Measurements from ENCODE around the gene SMARCA4. TPM values are rescaled to one million over a fixed set of nuclear protein-coding genes. Genes with fewer than 3 reads are reported as not detected.

The SMARCA4 gene
- total RNA-seq, 6 donors from 2014 or later: 82.8 to 245 (median 108) TPM

DNA sequence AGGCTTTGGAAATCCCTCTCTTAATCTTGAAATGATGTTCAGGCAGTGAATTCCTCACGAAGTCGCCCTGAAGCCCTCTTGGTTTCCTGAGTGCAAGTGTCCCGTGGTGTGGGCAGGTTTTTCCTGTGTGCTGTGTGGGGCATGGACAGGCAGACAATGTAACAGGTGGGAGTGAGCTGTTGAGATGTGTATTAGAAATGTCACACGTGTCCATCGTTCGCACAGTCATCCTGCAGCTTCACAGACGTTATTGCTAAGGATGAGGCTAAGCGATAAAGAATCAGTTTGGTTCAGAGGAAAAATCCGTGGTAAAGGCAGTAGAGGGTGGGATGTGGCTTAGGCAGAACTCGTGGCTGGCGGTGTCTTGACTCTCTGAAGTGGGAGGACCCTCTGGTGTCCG is 51.7 kb downstream of the SMARCA4 start:
- H3K36me3 ChIP-seq: peaks cover 48 to 99% (median 86%) of the 10 kb centered on the region in 4 donors
- no peaks in the 10 kb centered on the region for H3K27me3 ChIP-seq
- no peaks in the 10 kb centered on the region for H3K4me1 ChIP-seq
- no peaks in the 10 kb centered on the region for H3K9me3 ChIP-seq
- DNase-seq: no peak
- WGBS, 2 donors: 87 to 88% methylated on average over 12 of the region's 12 CpGs
- no peak for ATAC-seq (ENCODE audit: low FRiP score in 2 of 2)
- no peak overlapping the region for H3K27ac ChIP-seq
- no peak overlapping the region for H3K4me3 ChIP-seq
- TF ChIP-seq POLR2AphosphoS5 (IDR thresholded peaks at IDR 0.05) (no peak), POLR2A (IDR thresholded peaks at IDR 0.05) (no peak), EP300 (IDR thresholded peaks at IDR 0.05) (no peak)
- TF ChIP-seq, protein P1, sequence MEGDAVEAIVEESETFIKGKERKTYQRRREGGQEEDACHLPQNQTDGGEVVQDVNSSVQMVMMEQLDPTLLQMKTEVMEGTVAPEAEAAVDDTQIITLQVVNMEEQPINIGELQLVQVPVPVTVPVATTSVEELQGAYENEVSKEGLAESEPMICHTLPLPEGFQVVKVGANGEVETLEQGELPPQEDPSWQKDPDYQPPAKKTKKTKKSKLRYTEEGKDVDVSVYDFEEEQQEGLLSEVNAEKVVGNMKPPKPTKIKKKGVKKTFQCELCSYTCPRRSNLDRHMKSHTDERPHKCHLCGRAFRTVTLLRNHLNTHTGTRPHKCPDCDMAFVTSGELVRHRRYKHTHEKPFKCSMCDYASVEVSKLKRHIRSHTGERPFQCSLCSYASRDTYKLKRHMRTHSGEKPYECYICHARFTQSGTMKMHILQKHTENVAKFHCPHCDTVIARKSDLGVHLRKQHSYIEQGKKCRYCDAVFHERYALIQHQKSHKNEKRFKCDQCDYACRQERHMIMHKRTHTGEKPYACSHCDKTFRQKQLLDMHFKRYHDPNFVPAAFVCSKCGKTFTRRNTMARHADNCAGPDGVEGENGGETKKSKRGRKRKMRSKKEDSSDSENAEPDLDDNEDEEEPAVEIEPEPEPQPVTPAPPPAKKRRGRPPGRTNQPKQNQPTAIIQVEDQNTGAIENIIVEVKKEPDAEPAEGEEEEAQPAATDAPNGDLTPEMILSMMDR (IDR thresholded peaks at IDR 0.05): no peak

GRCh38 chr19:11013771-11014170 is 52.9 kb downstream of the SMARCA4 start:
- TF ChIP-seq EP300 (IDR thresholded peaks at IDR 0.05) (no peak), POLR2A (IDR thresholded peaks at IDR 0.05) (no peak), POLR2AphosphoS5 (IDR thresholded peaks at IDR 0.05) (no peak)
- H3K27ac ChIP-seq: no peak overlapping the region
- WGBS, 2 donors: 97 to 100% methylated on average over 5 to 7 of the region's 7 CpGs
- ATAC-seq (ENCODE audit: low FRiP score in 2 of 2) (no peak), DNase-seq (no peak)
- H3K27me3 ChIP-seq: no peaks in the 10 kb centered on the region
- H3K36me3 ChIP-seq: peaks cover 50 to 99% (median 83%) of the 10 kb centered on the region in 4 donors
- H3K4me3 ChIP-seq: no peak overlapping the region
- peaks cover 0 to 6% (median 0%) of the 10 kb centered on the region in 4 donors for H3K4me1 ChIP-seq
- H3K9me3 ChIP-seq: no peaks in the 10 kb centered on the region

DNA sequence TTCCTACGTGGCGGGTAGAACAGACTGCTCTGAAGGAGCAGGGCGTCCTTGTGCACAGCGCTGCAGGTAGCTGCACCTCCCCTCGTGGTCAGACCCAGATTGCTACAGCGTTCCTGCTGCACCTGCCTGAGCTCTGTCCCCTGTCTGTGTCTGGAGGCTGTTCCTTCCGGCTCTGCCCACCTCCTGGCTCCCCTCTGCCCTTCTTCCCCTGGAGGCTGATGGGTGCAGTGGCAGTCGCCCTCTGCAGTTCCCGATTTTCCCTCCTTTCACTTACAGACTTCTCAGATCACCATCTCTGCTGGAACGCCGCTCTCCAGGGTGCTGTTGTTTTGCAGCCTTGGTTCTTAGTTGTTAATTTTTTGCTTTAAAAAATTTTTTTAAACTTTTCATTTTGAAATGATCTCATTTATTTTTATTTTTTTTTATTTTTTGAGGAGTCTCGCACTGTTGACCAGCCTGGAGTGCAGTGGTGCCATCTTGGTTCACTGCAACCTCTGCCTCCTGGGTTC is 53.6 kb downstream of the SMARCA4 start:
- no peak for ATAC-seq (ENCODE audit: low FRiP score in 2 of 2)
- Histone ChIP-seq H3K27me3 (no peaks in the 10 kb centered on the region), H3K4me3 (no peak overlapping the region), H3K27ac (no peak overlapping the region), H3K36me3 (peaks cover 54 to 100% (median 88%) of the 10 kb centered on the region in 4 donors), H3K4me1 (peaks cover 0 to 6% (median 2%) of the 10 kb centered on the region in 4 donors), H3K9me3 (no peaks in the 10 kb centered on the region)
- TF ChIP-seq POLR2AphosphoS5 (IDR thresholded peaks at IDR 0.05): no peak
- TF ChIP-seq EP300 (IDR thresholded peaks at IDR 0.05): no peak
- TF ChIP-seq, protein P1 (IDR thresholded peaks at IDR 0.05): no peak
- TF ChIP-seq POLR2A (IDR thresholded peaks at IDR 0.05): no peak
- no peak for DNase-seq
- WGBS, 2 donors: 90 to 91% methylated on average over 12 of the region's 12 CpGs

DNA sequence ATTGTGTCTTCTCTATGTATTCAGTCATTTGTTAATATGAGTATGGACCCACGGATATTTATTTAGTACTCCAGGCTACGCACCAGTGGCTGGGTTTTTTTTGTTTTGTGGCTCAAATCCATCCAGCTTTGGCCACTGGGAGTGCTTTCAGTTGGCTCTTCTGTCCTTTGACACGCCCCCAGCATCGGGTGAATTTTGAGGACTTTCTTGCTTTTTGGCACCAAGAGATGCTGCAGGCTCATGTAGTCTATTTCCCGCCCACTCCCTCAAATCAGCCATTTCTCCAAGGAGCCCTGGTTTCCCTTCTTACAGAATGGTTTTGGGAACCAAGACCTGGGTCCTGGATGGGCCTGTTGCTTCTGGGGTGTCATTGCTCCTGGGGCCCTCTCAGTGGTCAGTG is 55.8 kb downstream of the SMARCA4 start:
- DNase-seq (no peak), ATAC-seq (ENCODE audit: low FRiP score in 2 of 2) (no peak)
- Histone ChIP-seq H3K36me3 (peaks cover 53 to 100% (median 90%) of the 10 kb centered on the region in 4 donors), H3K4me3 (no peak overlapping the region), H3K27me3 (no peaks in the 10 kb centered on the region), H3K9me3 (no peaks in the 10 kb centered on the region), H3K4me1 (peaks cover 0 to 6% (median 2%) of the 10 kb centered on the region in 4 donors), H3K27ac (no peak overlapping the region)
- whole genome bisulfite sequencing, 2 donors: 81 to 87% methylated on average over 5 of the region's 5 CpGs
- TF ChIP-seq POLR2A (IDR thresholded peaks at IDR 0.05) (no peak), POLR2AphosphoS5 (IDR thresholded peaks at IDR 0.05) (no peak), EP300 (IDR thresholded peaks at IDR 0.05) (no peak)
- TF ChIP-seq, protein P1 (IDR thresholded peaks at IDR 0.05): no peak

GRCh38 chr19:11017275-11018035 is 56.6 kb downstream of the SMARCA4 start:
- ATAC-seq (ENCODE audit: low FRiP score in 2 of 2) (no peak), DNase-seq (peak in 1 of 2 donors; percentile 45)
- no peaks in the 10 kb centered on the region for H3K27me3 ChIP-seq
- TF ChIP-seq EP300 (IDR thresholded peaks at IDR 0.05): no peak
- TF ChIP-seq, protein P1 (IDR thresholded peaks at IDR 0.05): no peak
- TF ChIP-seq POLR2AphosphoS5 (IDR thresholded peaks at IDR 0.05): no peak
- no peak for TF ChIP-seq POLR2A (IDR thresholded peaks at IDR 0.05)
- WGBS, 2 donors: 93 to 94% methylated on average over 11 to 23 of the region's 23 CpGs
- peaks cover 0 to 6% (median 2%) of the 10 kb centered on the region in 4 donors for H3K4me1 ChIP-seq
- peaks cover 58 to 100% (median 90%) of the 10 kb centered on the region in 4 donors for H3K36me3 ChIP-seq
- no peak overlapping the region for H3K4me3 ChIP-seq
- peak overlapping the region in 2 of 4 donors; percentile 10 to 41 for H3K27ac ChIP-seq
- H3K9me3 ChIP-seq: no peaks in the 10 kb centered on the region
